Mesothelial cell of epicardium (in vitro differentiated cells): ENCODE results near the gene EIF4E2. TPM values are rescaled to one million over a fixed set of nuclear protein-coding genes. Genes with fewer than 3 reads are reported as not detected.

ENCODE experiments used
- DNase-seq, 2 experiments: peaks; one replicate each; pipeline ENCODE4 v3.0.0; 2021; ENCODE audit warnings: low spot score in 2 of 2; ENCODE audit not compliant: unreplicated experiment in 2 of 2
- H3K27ac Mint-ChIP-seq: 2 replicates; pipeline ENCODE4 v1.8.0; 2021; ENCODE audit warnings: mixed read lengths
- H3K27me3 Mint-ChIP-seq: 2 replicates; pipeline ENCODE4 v1.8.0; 2021; ENCODE audit warnings: low read depth, mixed read lengths
- H3K36me3 Mint-ChIP-seq: 2 replicates; pipeline ENCODE4 v1.8.0; 2021; ENCODE audit warnings: mixed read lengths
- H3K4me1 Mint-ChIP-seq: 2 replicates; pipeline ENCODE4 v1.8.0; 2021; ENCODE audit warnings: mixed read lengths
- H3K4me3 Mint-ChIP-seq: 2 replicates; pipeline ENCODE4 v1.8.0; 2021; ENCODE audit warnings: mild to moderate bottlenecking, moderate library complexity, mixed read lengths
- H3K9me3 Mint-ChIP-seq: 2 replicates; pipeline ENCODE4 v1.8.0; 2021; ENCODE audit warnings: mixed read lengths
- CTCF ChIP-seq: fragments of 200-600 bp; sonication (generic); IDR thresholded peaks from one replicate; pipeline ENCODE4 v1.5.0; 2021; ENCODE audit warnings: antibody characterized with exemption; ENCODE audit not compliant: unreplicated experiment
- total RNA-seq: library from RNA; stranded (reverse); gene quantifications from 3 replicates; pipeline ENCODE4 v1.2.1, GENCODE V29; 2021

Gene EIF4E2
- total RNA-seq, 1 donor from 2014 or later = 72.5 TPM

- no peak for TF ChIP-seq CTCF
- peaks cover 20% of the 10 kb centered on the region for H3K4me1 Mint-ChIP-seq
- H3K9me3 Mint-ChIP-seq = peaks cover 20% of the 10 kb centered on the region
- H3K36me3 Mint-ChIP-seq = peaks cover 29% of the 10 kb centered on the region
- peak overlapping the region; percentile 96 for H3K4me3 Mint-ChIP-seq
- peak overlapping the region; percentile 91 for H3K27ac Mint-ChIP-seq
- no peaks in the 10 kb centered on the region for H3K27me3 Mint-ChIP-seq
- DNase-seq = no peak
Observed at GRCh38 chr2:232551776-232552175, 1.3 kb downstream of the EIF4E2 start.

GRCh38 chr2:232556426-232556825, 5.9 kb downstream of the EIF4E2 start:
- Mint-ChIP-seq H3K4me1 (peaks cover 9% of the 10 kb centered on the region), H3K36me3 (peaks cover 28% of the 10 kb centered on the region), H3K27ac (no peak overlapping the region), H3K27me3 (no peaks in the 10 kb centered on the region), H3K9me3 (no peaks in the 10 kb centered on the region), H3K4me3 (no peak overlapping the region)
- TF ChIP-seq CTCF = no peak
- DNase-seq = no peak

GRCh38 chr2:232562515-232563151, 12.1 kb downstream of the EIF4E2 start:
- H3K9me3 Mint-ChIP-seq = no peaks in the 10 kb centered on the region
- no peak for TF ChIP-seq CTCF
- H3K4me3 Mint-ChIP-seq = no peak overlapping the region
- H3K4me1 Mint-ChIP-seq = no peaks in the 10 kb centered on the region
- H3K36me3 Mint-ChIP-seq = peaks cover 59% of the 10 kb centered on the region
- no peak for DNase-seq
- no peak overlapping the region for H3K27ac Mint-ChIP-seq
- no peaks in the 10 kb centered on the region for H3K27me3 Mint-ChIP-seq

DNA sequence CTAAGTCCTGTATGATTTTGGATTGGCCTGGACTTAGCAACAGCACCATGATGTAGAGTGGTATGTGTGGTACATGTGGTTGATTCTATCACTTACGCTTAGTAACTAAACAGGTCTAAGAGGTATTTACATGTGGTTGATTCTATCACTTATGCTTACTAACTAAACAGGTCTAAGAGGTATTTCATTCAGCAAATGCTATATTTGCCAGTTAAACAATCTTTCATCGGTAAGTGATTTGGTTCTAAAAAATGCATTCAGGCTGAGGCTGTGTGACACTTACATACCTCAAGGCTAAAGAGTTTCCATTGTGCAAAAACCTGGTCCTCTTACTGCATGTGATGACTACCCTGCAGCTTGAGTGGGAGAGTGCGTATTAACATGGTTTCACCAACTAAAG, 13.1 kb downstream of the EIF4E2 start:
- DNase-seq = no peak
- H3K4me1 Mint-ChIP-seq = no peaks in the 10 kb centered on the region
- H3K9me3 Mint-ChIP-seq = no peaks in the 10 kb centered on the region
- TF ChIP-seq CTCF = no peak
- no peak overlapping the region for H3K27ac Mint-ChIP-seq
- no peak overlapping the region for H3K4me3 Mint-ChIP-seq
- H3K36me3 Mint-ChIP-seq = peaks cover 59% of the 10 kb centered on the region
- H3K27me3 Mint-ChIP-seq = no peaks in the 10 kb centered on the region

- H3K36me3 Mint-ChIP-seq = peaks cover 54% of the 10 kb centered on the region
- no peak for TF ChIP-seq CTCF
Observed at GRCh38 chr2:232567721-232568120, 17.2 kb downstream of the EIF4E2 start.

GRCh38 chr2:232568161-232568560, 17.7 kb downstream of the EIF4E2 start:
- peaks cover 54% of the 10 kb centered on the region for H3K36me3 Mint-ChIP-seq
- no peak overlapping the region for H3K4me3 Mint-ChIP-seq
- no peak for TF ChIP-seq CTCF
- no peaks in the 10 kb centered on the region for H3K27me3 Mint-ChIP-seq
- H3K27ac Mint-ChIP-seq = no peak overlapping the region
- peaks cover 5% of the 10 kb centered on the region for H3K4me1 Mint-ChIP-seq
- no peak for DNase-seq
- no peaks in the 10 kb centered on the region for H3K9me3 Mint-ChIP-seq

More at GRCh38 chr2:232567721-232568120, 17.2 kb downstream of the EIF4E2 start:
- Mint-ChIP-seq H3K9me3 (no peaks in the 10 kb centered on the region), H3K27ac (no peak overlapping the region), H3K4me1 (peaks cover 5% of the 10 kb centered on the region), H3K4me3 (no peak overlapping the region), H3K27me3 (no peaks in the 10 kb centered on the region)
- DNase-seq = no peak
